KMS-11 (cell line): ENCODE measurements around the gene LMO7.

Source experiments
- H2AFZ ChIP-seq: fragments of 200-600 bp; sonication (generic); 2 replicates; pipeline ENCODE4 v1.6.1; 2016; ENCODE audit warnings: antibody characterized with exemption, mixed run types, low read depth
- H3K27ac ChIP-seq: fragments of 200-600 bp; sonication (generic); 2 replicates; pipeline ENCODE4 v1.6.1; 2016; ENCODE audit warnings: mild to moderate bottlenecking, mixed run types
- H3K27me3 ChIP-seq: fragments of 200-600 bp; sonication (generic); 2 replicates; pipeline ENCODE4 v1.6.1; 2017; ENCODE audit warnings: mild to moderate bottlenecking, low read depth, mixed run types, moderate library complexity; ENCODE audit not compliant: insufficient read depth
- H3K36me3 ChIP-seq: fragments of 200-600 bp; sonication (generic); 2 replicates; pipeline ENCODE4 v1.6.1; 2017; ENCODE audit warnings: mild to moderate bottlenecking, mixed run types; ENCODE audit not compliant: insufficient read depth
- H3K4me1 ChIP-seq: fragments of 200-600 bp; sonication (generic); 2 replicates; pipeline ENCODE4 v1.6.1; 2016; ENCODE audit warnings: mild to moderate bottlenecking, low read depth, mixed run types; ENCODE audit not compliant: poor library complexity, severe bottlenecking
- H3K4me2 ChIP-seq: fragments of 200-600 bp; sonication (generic); 2 replicates; pipeline ENCODE4 v1.7.0; 2016; ENCODE audit warnings: mild to moderate bottlenecking, mixed run types
- H3K4me3 ChIP-seq: fragments of 200-600 bp; sonication (generic); IDR thresholded peaks from 2 replicates; pipeline ENCODE4 v1.6.1; 2017; ENCODE audit warnings: low read depth, low read length, mixed read lengths; ENCODE audit not compliant: insufficient read depth
- H3K79me2 ChIP-seq: fragments of 200-600 bp; sonication (generic); 2 replicates; pipeline ENCODE4 v1.6.1; 2016; ENCODE audit warnings: low read depth, mixed run types; ENCODE audit not compliant: insufficient read depth
- H3K9ac ChIP-seq: fragments of 200-600 bp; sonication (generic); 2 replicates; pipeline ENCODE4 v1.6.1; 2016; ENCODE audit warnings: mild to moderate bottlenecking, mixed run types
- H4K20me1 ChIP-seq: fragments of 200-600 bp; sonication (generic); 2 replicates; pipeline ENCODE4 v1.6.1; 2016; ENCODE audit warnings: mild to moderate bottlenecking, mixed run types; ENCODE audit not compliant: insufficient read depth
- TF ChIP-seq, protein P1 (sequence below): fragments of 200-600 bp; sonication (generic); conservative IDR thresholded peaks from 2 replicates; pipeline ENCODE4 v1.6.1; 2017; ENCODE audit warnings: low read depth, mild to moderate bottlenecking, antibody characterized with exemption, low read length, moderate library complexity, mixed read lengths

LMO7 gene

DNA sequence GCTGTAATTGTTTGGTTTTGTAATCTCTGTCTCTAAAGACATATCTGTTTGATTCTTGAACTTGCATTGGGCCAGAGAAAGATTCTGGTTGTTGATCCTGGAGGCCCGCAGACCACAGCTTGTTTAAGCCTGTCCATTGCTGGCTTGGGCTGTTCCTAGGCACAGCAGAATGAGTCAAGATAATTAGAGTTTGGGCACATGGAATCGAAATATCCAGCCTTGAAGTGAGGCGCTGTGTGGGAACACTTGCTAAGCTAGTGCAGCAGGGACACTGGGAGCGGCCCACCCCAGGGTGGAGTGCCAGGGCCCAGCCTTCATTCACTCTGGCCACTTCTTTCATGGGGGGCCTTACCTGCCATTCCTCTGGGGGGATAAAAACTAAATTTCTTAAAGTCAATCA lies 219.7 kb downstream of the LMO7 start:
- H3K27me3 ChIP-seq, result no peaks in the 10 kb centered on the region
- TF ChIP-seq, protein P1, sequence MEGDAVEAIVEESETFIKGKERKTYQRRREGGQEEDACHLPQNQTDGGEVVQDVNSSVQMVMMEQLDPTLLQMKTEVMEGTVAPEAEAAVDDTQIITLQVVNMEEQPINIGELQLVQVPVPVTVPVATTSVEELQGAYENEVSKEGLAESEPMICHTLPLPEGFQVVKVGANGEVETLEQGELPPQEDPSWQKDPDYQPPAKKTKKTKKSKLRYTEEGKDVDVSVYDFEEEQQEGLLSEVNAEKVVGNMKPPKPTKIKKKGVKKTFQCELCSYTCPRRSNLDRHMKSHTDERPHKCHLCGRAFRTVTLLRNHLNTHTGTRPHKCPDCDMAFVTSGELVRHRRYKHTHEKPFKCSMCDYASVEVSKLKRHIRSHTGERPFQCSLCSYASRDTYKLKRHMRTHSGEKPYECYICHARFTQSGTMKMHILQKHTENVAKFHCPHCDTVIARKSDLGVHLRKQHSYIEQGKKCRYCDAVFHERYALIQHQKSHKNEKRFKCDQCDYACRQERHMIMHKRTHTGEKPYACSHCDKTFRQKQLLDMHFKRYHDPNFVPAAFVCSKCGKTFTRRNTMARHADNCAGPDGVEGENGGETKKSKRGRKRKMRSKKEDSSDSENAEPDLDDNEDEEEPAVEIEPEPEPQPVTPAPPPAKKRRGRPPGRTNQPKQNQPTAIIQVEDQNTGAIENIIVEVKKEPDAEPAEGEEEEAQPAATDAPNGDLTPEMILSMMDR, result no peak
- no peaks in the 10 kb centered on the region for H3K4me1 ChIP-seq
- H3K4me3 ChIP-seq, result no peak overlapping the region
- no peak overlapping the region for H3K9ac ChIP-seq
- H3K4me2 ChIP-seq, result no peak overlapping the region
- H4K20me1 ChIP-seq, result no peaks in the 10 kb centered on the region
- H2AFZ ChIP-seq, result no peak overlapping the region
- no peak overlapping the region for H3K27ac ChIP-seq
- no peaks in the 10 kb centered on the region for H3K79me2 ChIP-seq
- no peaks in the 10 kb centered on the region for H3K36me3 ChIP-seq

DNA sequence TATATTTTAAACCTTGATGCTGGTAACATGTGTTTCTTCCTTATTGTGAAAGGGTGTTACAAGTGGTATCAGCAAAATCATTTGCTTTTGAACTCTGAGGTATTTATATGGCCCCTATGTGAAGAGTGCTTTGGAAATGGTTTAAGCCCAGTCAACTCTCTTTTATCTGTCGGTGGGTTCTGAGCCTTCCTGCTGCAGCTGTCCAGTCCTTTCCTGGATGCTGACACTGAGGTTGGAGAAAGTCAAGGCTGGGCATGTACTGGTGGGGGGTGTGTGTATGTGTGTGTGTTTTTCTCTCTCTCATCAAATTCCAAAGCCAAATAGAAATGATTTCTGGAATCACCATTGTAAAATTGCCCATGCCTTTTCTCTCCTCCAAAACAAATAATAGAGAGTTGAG lies 221.2 kb downstream of the LMO7 start:
- no peak overlapping the region for H3K9ac ChIP-seq
- no peak overlapping the region for H3K27ac ChIP-seq
- no peak overlapping the region for H2AFZ ChIP-seq
- no peaks in the 10 kb centered on the region for H3K36me3 ChIP-seq
- no peaks in the 10 kb centered on the region for H3K27me3 ChIP-seq
- no peaks in the 10 kb centered on the region for H3K79me2 ChIP-seq
- H3K4me1 ChIP-seq, result no peaks in the 10 kb centered on the region
- no peak overlapping the region for H3K4me2 ChIP-seq
- no peak overlapping the region for H3K4me3 ChIP-seq
- no peaks in the 10 kb centered on the region for H4K20me1 ChIP-seq
- TF ChIP-seq, protein P1, result no peak

DNA sequence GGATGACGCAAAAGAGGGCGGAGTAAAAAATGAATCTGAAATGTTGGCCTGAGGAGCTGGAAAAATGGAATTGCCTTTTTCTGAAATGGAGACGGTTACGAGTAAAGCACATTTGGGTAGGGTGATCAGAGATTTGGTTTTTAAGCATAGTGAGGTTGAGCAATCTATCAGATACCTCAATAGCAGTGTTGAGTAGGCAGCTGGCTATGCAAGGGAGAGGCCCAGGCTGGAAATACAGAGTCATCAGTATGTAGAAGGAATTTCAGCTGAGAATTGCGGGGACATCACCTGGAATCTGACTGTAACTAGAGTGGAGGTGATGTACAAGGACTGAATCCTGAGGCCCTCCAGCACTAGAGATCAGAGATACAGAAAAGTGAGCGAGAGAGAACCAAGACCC lies 224.8 kb downstream of the LMO7 start:
- H3K4me2 ChIP-seq, result no peak overlapping the region
- no peaks in the 10 kb centered on the region for H3K27me3 ChIP-seq
- no peak overlapping the region for H3K27ac ChIP-seq
- H3K9ac ChIP-seq, result no peak overlapping the region
- no peak overlapping the region for H2AFZ ChIP-seq
- H4K20me1 ChIP-seq, result no peaks in the 10 kb centered on the region
- H3K4me3 ChIP-seq, result no peak overlapping the region
- H3K4me1 ChIP-seq, result no peaks in the 10 kb centered on the region
- TF ChIP-seq, protein P1, result no peak
- no peaks in the 10 kb centered on the region for H3K36me3 ChIP-seq
- H3K79me2 ChIP-seq, result no peaks in the 10 kb centered on the region

DNA sequence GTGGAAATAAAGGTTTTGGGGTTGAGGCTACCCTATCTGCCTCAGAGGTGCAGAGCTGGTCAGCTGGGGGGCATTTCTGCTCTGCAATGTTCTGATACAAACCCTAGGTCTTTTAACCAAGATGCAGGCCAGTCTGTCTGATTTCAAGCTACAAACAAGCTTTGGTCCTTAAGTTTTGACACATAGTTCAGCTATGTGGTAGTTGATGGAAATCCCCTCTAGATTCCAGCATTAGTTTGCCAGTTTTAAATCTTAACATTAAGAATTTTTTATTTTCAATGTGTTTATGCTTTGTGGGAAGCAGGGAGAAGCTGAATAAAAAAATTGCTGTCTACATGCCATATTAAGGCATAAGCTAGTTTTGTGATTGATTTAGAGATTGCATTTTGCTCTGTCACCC lies 225.7 kb downstream of the LMO7 start:
- Histone ChIP-seq H2AFZ (no peak overlapping the region), H3K27me3 (no peaks in the 10 kb centered on the region), H3K4me1 (no peaks in the 10 kb centered on the region), H3K27ac (no peak overlapping the region), H3K36me3 (no peaks in the 10 kb centered on the region), H3K79me2 (no peaks in the 10 kb centered on the region), H3K9ac (no peak overlapping the region), H3K4me3 (no peak overlapping the region), H3K4me2 (no peak overlapping the region), H4K20me1 (no peaks in the 10 kb centered on the region)
- TF ChIP-seq, protein P1, result no peak

DNA sequence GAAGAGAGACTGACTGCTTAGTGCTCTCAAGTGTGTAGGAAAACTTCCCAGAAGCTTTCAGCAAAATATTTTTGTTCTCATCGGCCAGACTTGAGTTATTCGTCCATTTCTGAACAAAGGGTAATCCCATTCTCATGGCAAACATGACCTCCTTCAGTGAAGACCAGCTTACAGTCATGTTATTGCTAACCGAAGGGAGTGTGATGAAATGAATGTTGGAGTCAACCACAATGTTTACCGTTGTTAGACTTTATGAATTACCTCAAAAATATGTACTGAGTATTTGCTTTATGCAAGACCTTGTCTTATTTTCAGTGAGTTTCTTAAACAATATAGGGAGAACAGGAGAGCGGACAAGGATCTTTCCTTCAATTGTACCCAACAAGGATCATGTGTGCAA lies 228.6 kb downstream of the LMO7 start:
- Histone ChIP-seq H3K4me1 (no peaks in the 10 kb centered on the region), H3K36me3 (no peaks in the 10 kb centered on the region), H2AFZ (no peak overlapping the region), H3K4me2 (no peak overlapping the region), H4K20me1 (no peaks in the 10 kb centered on the region), H3K4me3 (no peak overlapping the region), H3K79me2 (no peaks in the 10 kb centered on the region), H3K9ac (no peak overlapping the region), H3K27ac (no peak overlapping the region), H3K27me3 (no peaks in the 10 kb centered on the region)
- TF ChIP-seq, protein P1, result no peak
